T1000 (cell line): ENCODE data around the gene PIP5KL1.

Experiments
- DNase-seq: peaks from one replicate; lab custom pipeline; 2025; ENCODE audit warnings: mixed read lengths; lab: John Stamatoyannopoulos, UW

PIP5KL1 gene

GRCh38 chr9:127913682-127914081 is 16.9 kb downstream of the PIP5KL1 start:
- DNase-seq: no peak

- DNase-seq: no peak
Observed at GRCh38 chr9:127912882-127913281, 17.7 kb downstream of the PIP5KL1 start.

DNA sequence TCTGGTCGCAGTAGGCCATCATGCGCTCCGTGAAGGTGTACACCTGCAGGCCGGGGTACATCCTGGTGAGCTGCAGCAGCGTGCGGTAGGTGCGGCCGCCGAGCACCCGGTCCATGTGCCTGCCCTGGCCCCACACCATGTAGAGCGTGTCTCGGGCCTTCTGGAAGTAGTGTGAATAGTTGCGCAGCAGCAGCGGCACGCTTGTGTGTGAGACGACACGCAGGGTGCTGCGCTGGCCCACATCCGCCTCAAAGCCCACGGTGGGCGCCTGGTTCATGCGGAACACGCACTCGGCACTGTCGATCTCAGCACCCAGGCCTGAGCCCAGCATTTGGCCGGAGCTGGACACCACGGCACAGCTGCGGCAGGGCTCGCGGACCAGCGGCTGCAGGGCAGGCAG is 18.3 kb downstream of the PIP5KL1 start:
- DNase-seq: no peak

DNA sequence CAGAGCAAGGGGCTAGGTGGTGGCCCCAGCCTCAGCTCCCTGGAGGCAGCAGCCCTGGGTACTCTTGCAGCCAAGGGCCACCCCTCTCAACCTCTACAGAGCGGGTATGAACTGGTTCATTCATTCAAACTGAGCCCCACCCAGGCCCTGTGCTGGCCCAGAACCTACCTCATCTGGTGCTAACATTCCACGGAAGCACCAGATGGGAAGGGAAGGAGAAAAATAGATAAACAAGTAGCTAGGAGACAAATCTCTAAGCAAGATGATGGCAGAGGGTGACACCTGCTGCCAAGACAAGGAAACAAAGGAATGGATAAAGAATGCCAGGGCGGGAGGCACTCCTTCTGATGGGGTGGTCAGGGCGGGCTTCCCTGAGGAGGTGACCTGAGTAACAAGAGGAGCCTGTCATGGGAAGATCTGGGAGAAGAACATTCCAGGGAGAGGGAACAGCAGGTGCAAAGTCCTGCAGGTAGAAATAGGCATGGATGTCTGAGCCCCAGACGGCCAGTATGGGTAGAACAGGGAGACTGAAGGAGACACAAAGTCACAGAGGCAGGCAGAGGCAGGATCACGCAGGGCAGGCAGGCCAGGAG is 19.9 kb downstream of the PIP5KL1 start:
- DNase-seq: no peak

DNA sequence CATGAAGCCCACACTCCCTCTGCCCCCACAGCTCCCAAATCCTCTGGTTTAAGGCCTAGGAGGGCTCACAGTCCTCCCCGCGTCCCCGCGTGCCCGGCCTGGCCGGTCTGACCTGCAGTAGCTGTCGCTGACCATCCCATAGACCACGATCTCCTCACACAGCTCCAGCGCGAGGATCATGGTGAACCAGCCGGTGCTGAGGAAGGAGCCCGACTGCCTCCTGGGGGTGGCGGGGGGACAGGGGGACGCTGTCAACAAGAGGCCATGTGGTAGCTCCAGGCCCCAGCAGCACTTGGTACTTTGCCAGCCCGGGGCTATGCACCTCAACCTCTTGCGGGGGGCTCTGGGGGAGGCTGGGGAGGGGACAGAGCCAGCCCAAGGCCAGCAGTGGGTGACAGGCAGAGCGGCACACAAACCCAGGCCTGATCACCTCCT is 20.7 kb downstream of the PIP5KL1 start:
- DNase-seq: no peak

GRCh38 chr9:127908660-127908926 is 22.0 kb downstream of the PIP5KL1 start:
- no peak for DNase-seq

GRCh38 chr9:127907867-127908659 is 22.5 kb downstream of the PIP5KL1 start:
- no peak for DNase-seq

GRCh38 chr9:127905788-127906191 is 24.8 kb downstream of the PIP5KL1 start:
- DNase-seq: no peak

DNA sequence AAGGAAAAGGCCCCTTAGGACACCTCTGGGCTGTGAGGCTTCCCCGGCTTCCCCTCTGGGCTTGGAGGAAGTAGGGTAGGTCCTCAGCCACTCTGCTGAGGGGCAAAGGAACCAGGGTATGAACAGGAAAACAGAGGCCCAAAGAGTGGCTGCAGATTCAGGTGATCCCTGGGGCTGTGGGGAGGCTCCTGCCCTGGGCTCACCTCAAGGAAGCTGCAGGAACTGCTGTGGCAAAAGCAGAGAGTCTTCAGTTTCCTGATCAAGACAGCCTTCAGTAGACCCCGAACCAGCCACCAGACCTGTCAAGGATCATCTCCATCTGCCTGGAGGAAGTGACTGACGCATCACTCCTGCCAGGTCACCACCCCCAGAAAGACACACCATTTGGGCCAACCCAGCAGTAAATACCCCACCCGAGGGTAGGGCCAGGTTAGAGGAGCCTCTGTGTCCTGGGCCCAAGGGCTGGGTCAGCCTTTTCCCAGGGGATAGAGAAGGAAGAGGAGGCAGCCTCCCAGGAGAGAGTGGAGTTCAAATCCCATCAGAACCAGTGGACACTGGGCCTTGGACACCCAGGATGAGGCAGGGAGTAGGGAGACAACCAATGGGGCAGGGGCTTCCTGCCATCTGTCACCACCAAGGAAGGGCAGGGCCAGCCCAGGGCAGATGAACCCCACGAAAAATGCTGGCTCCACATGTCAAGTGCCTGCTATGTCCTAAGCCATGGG is 25.4 kb downstream of the PIP5KL1 start:
- DNase-seq: no peak

DNA sequence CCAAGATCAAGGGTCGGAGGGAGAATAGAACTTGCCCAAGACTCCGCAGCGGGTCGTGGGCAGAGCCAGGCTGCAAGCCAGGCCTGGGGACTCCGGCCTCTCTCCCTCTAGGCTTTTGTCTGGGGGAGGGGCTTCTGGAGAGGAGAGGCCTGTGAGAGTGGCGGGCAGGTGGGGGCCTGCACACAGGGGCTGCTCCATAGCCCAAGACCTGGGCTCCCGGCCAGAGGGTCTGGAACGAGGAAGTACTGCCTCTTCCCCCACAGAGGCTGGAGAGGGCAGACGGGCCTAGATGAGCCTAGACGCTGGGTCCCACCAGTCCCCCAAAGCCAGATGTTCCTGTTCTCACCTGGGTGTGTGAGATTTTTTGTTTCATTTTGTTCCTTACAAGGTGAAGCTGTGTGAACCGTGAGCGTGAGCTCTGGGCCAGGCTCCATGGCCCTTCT is 26.0 kb downstream of the PIP5KL1 start:
- DNase-seq: no peak

DNA sequence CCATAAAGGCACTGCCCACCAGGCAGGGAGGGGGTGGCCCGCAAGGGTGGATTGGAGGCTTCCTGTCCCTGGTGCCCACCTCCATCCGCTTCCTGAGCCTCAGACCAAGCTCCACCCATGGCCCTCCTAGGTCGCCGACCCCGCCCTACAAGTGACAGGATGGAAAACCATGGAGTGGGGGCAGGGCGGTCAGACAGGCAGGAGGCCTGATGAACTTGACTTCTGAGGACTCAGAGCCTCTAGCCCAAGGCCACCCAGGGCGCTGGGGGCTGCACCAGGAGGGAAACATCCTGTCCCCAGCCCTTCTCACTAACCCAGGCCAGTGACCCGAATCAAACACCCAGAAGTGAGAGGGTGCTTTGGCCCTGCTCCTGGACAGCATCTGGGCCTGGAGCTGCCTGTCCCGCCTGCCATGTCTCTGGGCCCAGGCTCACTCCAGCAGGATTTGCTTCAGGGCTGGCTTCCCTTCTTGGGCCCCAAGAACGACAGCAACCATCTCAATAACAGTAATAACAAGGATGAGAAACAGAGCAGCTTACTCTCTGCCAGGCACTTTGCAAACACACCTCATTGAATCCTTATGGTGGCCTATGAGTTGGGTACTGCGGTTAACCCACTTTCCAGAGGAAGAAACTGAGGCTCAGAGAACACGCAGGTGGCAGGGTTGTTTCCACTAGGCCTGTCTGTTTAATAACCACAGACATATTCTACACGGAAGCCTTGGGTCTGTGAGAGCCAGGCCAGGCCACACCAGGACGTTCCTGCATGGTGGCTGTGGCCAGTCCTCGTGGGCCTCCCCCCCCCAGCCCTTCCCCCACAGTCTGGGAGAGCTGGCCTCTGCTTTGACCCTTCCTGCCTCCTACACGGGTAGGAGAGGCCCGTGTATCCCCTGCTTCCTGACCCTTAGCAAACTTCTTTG is 26.8 kb downstream of the PIP5KL1 start:
- no peak for DNase-seq

GRCh38 chr9:127899128-127899943 is 31.2 kb downstream of the PIP5KL1 start, which contains the start of gene ST6GALNAC6:
Gene ST6GALNAC6 (minus strand): TSS chr9:127899603. CDS start chr9:127897981, 1,622 bp downstream.
- no peak for DNase-seq

- peak; percentile 16 for DNase-seq
Observed at GRCh38 chr9:127898433-127899127, 32.0 kb downstream of the PIP5KL1 start.

DNA sequence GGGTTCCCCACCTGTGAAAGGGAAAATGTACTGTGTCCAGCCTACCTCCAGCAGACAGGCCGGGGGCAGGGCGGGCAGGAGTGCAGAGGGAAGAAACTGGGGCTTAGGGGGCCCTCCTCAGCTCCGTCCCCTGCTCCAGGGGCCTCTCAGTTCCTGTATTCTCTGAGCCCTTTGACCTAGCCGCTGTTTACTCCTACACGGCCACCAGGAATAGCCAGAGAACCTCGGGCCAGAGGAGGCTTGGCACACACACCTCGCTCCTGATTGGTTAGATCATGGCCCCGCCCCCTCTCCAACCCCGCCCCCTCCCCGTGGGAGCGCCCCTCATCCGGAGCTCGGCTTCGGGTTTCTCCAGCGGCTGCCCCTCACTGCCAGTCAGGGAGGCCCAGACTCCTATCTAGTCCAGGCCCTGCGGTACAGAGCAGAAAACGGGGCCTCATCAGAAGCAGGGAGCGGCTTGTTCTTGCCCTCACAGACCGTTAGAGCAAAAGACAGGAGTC is 33.3 kb downstream of the PIP5KL1 start:
- DNase-seq: peak; percentile 56

DNA sequence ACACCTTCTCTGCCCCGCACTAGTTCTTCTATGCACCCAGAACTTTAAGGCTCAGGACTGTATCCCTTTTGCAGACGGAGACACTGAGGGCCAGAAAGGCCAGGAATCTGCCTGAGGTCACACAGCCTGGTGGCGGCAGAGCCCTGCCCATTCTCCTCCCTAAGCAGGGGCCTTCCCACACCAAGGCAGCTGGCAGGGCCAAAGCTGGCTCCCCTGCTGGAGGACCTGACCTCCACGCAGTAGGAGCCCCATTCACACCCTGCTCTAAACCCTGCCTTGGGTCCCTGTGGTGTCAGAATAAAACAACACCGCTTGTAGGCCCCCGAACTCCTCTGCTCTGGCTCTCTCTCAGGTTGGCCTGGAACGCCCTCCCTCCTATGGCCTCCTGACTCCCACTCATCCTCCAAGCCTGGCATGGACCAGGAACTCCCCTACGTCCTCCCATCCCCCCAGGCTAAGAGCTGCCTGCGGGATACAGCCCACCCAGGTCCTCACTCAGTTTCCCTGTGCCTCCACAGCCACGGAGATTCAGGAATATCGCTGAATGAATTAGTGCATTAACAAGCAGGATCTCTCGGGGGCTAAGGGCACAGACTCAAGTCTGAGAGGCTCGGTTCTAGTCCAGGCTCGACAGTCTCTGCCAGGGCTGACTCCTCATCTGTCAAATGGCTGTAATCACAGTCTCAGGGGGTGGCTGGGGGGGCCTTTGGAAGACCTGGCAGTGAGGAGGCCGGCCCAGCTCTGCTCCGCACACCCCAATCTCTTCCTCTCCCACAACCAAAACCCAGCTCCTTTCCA is 34.0 kb downstream of the PIP5KL1 start:
- DNase-seq: no peak

DNA sequence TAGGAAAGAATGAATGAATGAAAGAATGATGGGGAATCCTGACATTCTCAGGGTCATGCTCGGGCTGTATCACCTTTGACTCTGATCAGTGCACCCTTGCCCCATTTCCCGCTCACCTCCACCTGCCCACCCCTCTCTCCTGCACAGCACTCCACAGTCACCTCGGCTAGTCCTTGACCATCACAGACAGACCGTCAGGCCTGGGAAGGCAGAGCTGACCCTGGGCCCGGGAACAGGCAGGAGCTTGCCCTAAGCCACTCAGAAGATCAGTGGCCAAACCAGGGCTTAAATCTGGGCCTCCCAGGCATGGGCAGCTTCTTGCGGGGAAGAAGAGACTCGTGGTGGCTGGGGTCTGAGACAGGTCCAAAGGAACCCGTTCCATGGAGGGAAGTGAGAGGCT is 34.8 kb downstream of the PIP5KL1 start:
- DNase-seq: no peak

DNA sequence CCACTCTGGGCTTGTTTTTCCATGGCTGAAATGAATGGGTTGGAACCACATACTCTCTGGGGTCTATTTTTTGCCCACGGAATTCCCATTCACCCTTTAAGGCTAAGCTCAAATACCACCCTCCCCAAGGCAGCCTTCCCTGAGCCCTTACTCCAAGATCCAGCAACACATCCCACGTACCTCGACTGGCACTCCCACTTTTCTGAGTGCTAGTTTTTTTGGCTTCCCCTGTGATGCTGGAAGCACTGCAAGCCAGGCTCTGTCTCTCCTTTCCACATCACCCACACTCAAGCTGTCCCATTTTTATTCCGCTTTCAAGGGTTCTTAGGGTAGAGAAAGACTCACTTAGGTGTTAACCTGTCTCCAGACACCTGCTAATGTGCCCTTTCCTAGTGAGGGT is 37.2 kb downstream of the PIP5KL1 start:
- DNase-seq: no peak

DNA sequence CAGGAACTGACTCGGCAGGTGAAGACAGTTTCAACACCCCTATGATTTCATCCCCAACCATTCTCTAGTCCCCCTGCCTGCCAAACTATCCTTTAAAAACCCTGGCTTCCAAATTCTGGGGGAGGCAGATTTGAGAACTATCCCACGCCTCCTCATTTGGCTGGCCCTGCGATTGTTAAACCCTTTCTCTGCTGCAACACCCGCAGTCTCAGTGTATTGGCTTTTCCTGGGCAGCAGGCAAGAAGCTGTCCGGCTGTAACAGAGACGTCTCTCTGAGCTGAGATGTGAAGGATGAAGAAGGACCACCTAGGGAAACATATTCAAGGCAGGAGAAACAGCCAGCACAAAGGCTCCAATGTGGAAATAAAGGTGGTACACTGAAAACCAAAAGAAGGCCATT is 37.7 kb downstream of the PIP5KL1 start:
- DNase-seq: no peak

GRCh38 chr9:127890053-127890452 is 40.5 kb downstream of the PIP5KL1 start:
- no peak for DNase-seq
